LNCAP (cell line): ENCODE measurements around the gene MAP3K20.

ENCODE experiments used
- TF ChIP-seq, protein P1 (sequence below): fragments of 450-650 bp; IDR thresholded peaks from 2 replicates; pipeline ENCODE4 v1.5.1; 2017; ENCODE audit warnings: mild to moderate bottlenecking

The MAP3K20 gene

DNA sequence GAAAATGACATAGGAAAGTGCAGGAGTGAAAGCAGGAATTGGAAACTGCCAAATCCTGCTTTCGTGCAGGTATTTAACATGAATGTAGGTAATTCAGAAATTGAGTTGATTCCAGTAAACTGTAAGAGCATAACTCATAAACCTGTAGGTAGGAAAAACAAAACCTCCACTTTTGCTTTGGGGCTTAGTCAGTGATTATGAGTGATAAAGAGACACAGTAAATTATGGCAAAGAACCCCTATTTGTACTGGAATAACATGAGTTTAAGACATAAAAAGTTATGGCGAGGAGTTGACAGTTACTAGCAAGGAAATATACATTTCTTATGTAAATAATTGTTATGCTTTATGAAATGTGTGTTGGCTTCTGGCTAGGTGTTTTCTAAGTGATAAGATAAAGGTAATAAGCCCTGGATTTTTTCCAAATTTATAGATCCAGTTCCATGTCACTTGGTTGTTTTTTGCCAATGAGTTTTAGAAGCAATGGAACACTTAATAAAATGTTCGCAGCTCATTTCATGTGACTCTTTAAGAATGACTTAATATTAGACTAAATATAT is 17.3 kb downstream of the MAP3K20 start:
- TF ChIP-seq, protein P1, sequence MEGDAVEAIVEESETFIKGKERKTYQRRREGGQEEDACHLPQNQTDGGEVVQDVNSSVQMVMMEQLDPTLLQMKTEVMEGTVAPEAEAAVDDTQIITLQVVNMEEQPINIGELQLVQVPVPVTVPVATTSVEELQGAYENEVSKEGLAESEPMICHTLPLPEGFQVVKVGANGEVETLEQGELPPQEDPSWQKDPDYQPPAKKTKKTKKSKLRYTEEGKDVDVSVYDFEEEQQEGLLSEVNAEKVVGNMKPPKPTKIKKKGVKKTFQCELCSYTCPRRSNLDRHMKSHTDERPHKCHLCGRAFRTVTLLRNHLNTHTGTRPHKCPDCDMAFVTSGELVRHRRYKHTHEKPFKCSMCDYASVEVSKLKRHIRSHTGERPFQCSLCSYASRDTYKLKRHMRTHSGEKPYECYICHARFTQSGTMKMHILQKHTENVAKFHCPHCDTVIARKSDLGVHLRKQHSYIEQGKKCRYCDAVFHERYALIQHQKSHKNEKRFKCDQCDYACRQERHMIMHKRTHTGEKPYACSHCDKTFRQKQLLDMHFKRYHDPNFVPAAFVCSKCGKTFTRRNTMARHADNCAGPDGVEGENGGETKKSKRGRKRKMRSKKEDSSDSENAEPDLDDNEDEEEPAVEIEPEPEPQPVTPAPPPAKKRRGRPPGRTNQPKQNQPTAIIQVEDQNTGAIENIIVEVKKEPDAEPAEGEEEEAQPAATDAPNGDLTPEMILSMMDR, result no peak

DNA sequence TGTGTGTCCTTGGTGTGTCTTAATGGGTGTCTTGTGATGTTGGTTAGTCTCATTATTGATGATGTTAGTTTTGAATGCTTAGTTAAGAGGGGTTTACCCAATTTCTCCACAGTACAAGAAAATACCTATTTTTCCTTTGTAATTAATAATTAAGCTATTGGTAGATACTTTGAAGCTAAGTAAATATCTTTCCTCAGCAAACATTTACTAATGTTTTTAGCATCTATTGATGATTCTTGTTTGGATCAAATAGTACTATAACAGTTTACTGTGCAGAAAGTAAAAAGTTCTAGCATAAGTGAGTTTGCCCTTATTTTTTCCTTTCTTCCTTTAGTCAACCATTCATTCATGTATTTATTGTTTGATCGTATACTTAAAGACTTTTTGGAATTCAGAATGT is 19.1 kb downstream of the MAP3K20 start:
- TF ChIP-seq, protein P1, result no peak

DNA sequence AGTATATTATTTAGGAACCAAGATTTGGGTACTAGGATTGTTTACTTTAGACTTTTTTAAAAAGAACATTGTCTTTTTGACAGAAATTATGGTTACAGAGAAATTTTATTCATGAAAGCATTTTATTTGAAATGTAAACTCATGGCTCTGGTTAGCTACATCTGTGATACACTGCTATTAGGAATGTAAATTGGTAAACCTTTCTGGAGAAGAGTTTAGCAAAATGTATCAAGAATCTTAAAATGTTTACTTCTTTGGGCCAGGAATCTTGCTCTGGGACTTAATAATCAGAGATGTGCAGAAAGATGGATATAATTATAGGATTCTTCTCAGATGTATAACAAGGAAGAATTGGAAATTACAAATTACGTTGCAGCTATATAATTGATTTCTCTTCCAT is 19.7 kb downstream of the MAP3K20 start:
- TF ChIP-seq, protein P1, result no peak

DNA sequence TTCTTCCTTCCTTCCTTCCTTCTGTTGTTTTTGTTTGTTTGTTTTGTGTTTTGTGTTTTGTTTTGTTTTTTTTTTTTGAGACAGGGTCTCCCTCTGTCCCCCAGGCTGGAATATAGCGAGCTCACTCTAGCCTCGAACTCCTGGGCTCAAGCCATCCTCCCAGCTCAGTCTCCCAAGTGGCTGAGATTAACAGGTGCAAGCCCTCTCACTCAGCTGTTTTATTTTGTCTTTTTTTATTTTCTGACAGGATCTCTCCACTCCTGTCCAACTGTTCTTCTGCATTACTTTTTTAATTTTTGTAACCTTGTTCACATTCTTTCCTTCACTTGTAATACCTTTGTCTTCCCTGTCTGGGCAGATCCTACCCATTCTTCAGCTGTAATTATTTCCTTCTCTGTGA is 23.6 kb downstream of the MAP3K20 start:
- TF ChIP-seq, protein P1, result no peak

DNA sequence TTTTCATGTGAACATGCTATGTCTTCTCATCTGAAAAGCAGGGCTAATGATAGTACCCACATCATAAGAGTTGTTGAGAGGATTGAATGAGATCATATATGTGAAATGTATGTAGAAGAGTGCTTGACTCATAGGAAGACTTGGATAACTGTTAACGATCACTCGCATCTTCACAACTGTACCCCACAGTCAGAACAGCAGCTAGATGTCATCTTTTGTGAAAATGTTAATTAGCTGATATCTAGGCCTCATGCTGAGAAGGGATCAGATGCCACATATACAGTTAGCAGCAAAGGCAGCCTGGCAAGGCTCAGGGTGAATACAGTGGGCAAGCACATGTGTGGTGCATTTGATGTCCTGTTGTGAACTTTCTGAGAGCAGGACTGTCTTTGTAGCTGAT is 24.2 kb downstream of the MAP3K20 start:
- TF ChIP-seq, protein P1, result no peak

DNA sequence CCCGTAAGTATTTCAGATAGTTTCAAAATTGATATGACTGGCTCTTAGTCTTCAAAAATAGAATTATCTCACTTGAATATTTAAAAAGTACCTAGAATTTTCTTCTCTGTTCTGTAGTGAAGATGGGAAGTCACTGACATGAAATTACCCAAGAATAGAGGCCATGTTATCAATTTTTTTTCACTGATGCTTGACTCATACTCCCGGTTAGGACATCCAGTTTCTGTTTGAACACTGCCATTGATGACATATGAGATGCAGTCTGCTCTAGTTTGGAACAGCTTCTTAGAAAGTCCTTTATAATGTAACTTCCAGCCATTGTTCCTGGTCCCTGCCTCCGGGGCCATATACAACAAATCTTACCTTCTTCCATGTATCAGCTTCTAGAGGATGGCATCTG is 26.0 kb downstream of the MAP3K20 start:
- TF ChIP-seq, protein P1, result no peak

DNA sequence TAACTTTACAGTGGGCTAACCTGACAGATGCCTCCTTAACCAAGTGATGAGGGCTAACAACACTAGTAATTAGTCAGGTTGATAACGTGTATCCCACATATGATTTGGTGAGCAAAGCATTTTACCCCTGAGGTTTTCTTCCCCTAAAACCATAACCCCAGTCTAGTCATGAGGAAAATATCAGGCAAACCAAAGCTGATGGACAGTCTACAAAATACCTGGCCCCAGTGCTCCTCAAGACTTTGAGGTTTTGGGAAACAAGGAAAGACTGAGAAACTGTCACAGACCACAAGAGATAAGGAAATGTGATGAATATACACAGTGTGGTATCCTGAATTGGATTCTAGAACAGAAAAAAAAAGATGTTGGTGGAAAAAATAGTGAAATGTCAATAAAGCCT is 28.5 kb downstream of the MAP3K20 start:
- TF ChIP-seq, protein P1, result no peak
